ENCODE results near the gene NLRC3. TPM values are rescaled to one million over a fixed set of nuclear protein-coding genes. Genes with fewer than 3 reads are reported as not detected.

Gene NLRC3
- total RNA-seq, 1 donor from 2014 or later, result not detected

DNA sequence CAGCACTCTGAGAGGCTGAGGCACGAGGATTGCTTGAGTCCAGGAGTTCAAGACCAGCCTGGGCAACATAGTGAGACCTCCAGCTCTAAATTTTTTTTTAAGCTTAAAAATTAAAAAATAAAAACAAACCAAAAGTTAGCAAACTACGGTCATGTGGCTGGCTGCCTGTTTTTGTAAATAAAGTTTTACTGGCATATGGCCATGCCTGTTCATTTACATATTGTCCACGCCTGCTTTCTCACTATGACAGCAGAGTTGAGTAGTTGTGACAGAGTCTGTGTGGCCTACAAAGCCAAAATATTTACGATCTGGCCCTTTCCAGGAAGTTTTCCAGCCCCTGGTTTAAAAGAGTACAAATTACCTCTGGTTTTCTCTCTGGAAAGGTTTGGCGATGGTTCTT lies 30.9 kb upstream of the NLRC3 start:
- Mint-ChIP-seq H3K9me3 (no peaks in the 10 kb centered on the region), H3K27ac (ENCODE audit: unreplicated experiment) (no peak overlapping the region), H3K4me3 (no peak overlapping the region), H3K27me3 (ENCODE audit: low read depth) (no peaks in the 10 kb centered on the region), H3K36me3 (ENCODE audit: low read depth) (peaks cover 11% of the 10 kb centered on the region), H3K4me1 (peaks cover 25% of the 10 kb centered on the region)
- TF ChIP-seq, protein P1, sequence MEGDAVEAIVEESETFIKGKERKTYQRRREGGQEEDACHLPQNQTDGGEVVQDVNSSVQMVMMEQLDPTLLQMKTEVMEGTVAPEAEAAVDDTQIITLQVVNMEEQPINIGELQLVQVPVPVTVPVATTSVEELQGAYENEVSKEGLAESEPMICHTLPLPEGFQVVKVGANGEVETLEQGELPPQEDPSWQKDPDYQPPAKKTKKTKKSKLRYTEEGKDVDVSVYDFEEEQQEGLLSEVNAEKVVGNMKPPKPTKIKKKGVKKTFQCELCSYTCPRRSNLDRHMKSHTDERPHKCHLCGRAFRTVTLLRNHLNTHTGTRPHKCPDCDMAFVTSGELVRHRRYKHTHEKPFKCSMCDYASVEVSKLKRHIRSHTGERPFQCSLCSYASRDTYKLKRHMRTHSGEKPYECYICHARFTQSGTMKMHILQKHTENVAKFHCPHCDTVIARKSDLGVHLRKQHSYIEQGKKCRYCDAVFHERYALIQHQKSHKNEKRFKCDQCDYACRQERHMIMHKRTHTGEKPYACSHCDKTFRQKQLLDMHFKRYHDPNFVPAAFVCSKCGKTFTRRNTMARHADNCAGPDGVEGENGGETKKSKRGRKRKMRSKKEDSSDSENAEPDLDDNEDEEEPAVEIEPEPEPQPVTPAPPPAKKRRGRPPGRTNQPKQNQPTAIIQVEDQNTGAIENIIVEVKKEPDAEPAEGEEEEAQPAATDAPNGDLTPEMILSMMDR (conservative IDR thresholded peaks at IDR 0.05), result no peak
- DNase-seq (ENCODE audit: low read depth, low spot score), result no peak

DNA sequence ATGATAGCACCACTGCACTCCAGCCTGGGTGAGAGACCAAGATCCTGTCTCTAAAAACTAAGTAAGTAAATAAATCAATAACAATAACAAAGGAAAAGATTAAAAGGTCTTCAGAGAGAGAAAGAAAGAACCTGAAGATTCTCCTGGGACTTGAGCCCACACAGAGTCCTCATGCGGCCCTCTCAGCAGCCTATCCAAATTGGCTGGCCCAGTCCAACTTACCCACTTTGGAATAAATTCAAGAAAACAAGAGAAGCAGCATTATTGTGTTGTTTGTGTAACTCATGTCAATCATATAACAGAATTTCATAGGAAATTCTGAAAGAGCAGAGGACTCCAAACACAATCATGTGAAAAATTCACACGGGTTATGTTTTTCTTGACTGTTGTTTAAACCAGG lies 30.4 kb upstream of the NLRC3 start:
- TF ChIP-seq, protein P1 (conservative IDR thresholded peaks at IDR 0.05), result no peak
- peak overlapping the region; percentile 49 for H3K4me3 Mint-ChIP-seq
- H3K27me3 Mint-ChIP-seq (ENCODE audit: low read depth), result no peaks in the 10 kb centered on the region
- peaks cover 12% of the 10 kb centered on the region for H3K36me3 Mint-ChIP-seq (ENCODE audit: low read depth)
- H3K9me3 Mint-ChIP-seq, result no peaks in the 10 kb centered on the region
- DNase-seq (ENCODE audit: low read depth, low spot score), result no peak
- H3K27ac Mint-ChIP-seq (ENCODE audit: unreplicated experiment), result peak overlapping the region; percentile 71
- H3K4me1 Mint-ChIP-seq, result peaks cover 21% of the 10 kb centered on the region

DNA sequence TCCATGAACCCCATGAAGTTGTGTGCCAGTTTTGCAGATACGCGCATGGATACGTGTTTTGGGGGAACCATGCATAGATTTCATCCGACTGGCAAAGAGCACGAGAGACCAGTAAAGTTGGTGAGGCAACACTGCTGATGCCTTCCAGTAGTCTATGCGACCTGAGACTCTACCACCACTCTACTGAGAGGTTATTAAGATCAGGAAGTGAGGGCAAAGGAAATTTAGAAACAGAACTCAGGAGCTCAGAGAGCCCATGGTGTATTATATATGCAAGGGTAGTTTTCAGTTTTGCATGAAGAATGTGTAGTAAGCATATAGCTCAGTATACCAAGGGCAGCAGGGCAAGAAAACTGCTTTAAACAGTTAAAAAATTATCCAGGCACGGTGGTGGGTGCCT lies 30.0 kb upstream of the NLRC3 start:
- Mint-ChIP-seq H3K36me3 (ENCODE audit: low read depth) (peaks cover 15% of the 10 kb centered on the region), H3K9me3 (no peaks in the 10 kb centered on the region), H3K4me3 (peak overlapping the region; percentile 49), H3K4me1 (peaks cover 19% of the 10 kb centered on the region), H3K27me3 (ENCODE audit: low read depth) (no peaks in the 10 kb centered on the region), H3K27ac (ENCODE audit: unreplicated experiment) (peak overlapping the region; percentile 71)
- no peak for DNase-seq (ENCODE audit: low read depth, low spot score)
- TF ChIP-seq, protein P1 (conservative IDR thresholded peaks at IDR 0.05), result no peak

DNA sequence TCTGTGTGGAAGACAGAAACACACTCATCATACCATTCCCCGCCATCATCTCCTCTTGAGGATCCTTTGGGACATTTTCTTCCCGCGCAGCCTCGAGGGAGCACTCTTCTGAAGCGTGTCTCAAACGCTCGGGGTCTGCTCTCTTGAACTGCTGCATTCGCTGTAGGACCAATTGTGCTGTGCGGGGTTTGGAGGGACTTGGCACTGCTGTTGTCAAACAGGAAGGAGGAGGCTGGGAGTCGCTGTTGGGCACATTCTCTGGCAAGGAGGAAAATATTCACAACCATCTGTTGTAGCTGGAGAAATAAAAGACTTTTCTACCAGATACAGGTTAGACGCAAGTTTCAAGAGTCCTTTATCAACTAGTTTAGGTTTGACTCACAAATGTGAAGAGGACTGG lies 29.2 kb upstream of the NLRC3 start:
- TF ChIP-seq, protein P1 (conservative IDR thresholded peaks at IDR 0.05), result no peak
- no peaks in the 10 kb centered on the region for H3K27me3 Mint-ChIP-seq (ENCODE audit: low read depth)
- DNase-seq (ENCODE audit: low read depth, low spot score), result no peak
- peak overlapping the region; percentile 20 for H3K4me3 Mint-ChIP-seq
- H3K36me3 Mint-ChIP-seq (ENCODE audit: low read depth), result peaks cover 22% of the 10 kb centered on the region
- peaks cover 12% of the 10 kb centered on the region for H3K4me1 Mint-ChIP-seq
- no peak overlapping the region for H3K27ac Mint-ChIP-seq (ENCODE audit: unreplicated experiment)
- H3K9me3 Mint-ChIP-seq, result no peaks in the 10 kb centered on the region

DNA sequence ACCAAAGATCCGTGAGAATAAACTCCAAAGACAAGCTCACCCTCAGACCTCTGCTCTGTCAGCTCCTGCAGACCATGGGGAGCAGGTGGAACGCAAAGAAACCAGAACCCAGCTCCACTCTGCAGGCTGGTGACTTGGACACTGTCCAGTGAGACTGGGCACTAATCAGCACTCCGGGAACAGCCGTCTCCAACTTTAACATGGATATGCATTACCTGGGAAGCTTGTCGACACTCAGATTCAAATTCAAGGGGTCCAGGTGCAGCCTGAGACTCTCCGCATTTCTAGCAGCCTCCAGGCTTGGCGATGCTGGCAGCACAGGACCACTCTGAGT lies 25.1 kb upstream of the NLRC3 start:
- Mint-ChIP-seq H3K9me3 (peaks cover 3% of the 10 kb centered on the region), H3K27me3 (ENCODE audit: low read depth) (no peaks in the 10 kb centered on the region), H3K4me1 (no peaks in the 10 kb centered on the region), H3K36me3 (ENCODE audit: low read depth) (peaks cover 42% of the 10 kb centered on the region), H3K4me3 (no peak overlapping the region), H3K27ac (ENCODE audit: unreplicated experiment) (peak overlapping the region; percentile 19)
- TF ChIP-seq, protein P1 (conservative IDR thresholded peaks at IDR 0.05), result no peak
- DNase-seq (ENCODE audit: low read depth, low spot score), result no peak

Data from neural crest cell (in vitro differentiated cells).